Heart left ventricle (tissue), 16 donors: ENCODE results near the gene SATB2. TPM values are rescaled to one million over a fixed set of nuclear protein-coding genes. Genes with fewer than 3 reads are reported as not detected.

ENCODE experiments used
- ATAC-seq, 4 donors: fragments of 200-7000 bp; cut with Tn5 transposase; one replicate each; pipeline ENCODE4 v1.9.1; 2020 to 2022; ENCODE audit warnings: moderate library complexity in 4 of 4, mild to moderate bottlenecking in 3 of 4, moderate number of reproducible peaks in 1 of 4
- DNase-seq, 5 donors: peaks; one replicate each; pipeline ENCODE4 v3.0.0-alpha.2; 2020
- H3K27ac ChIP-seq, 12 donors: fragments of 200-600 bp; sonication (generic) in 4 of 12; one replicate each; pipeline versions ENCODE4 v1.5.0 to v1.8.0; 2016 to 2022; ENCODE audit warnings: mild to moderate bottlenecking in 2 of 12
- H3K27me3 ChIP-seq, 9 donors: fragments of 200-600 bp; sonication (generic) in 2 of 9; one replicate each; pipeline versions ENCODE4 v1.5.1 to v1.8.0; 2016 to 2022; ENCODE audit warnings: mild to moderate bottlenecking in 3 of 9
- H3K36me3 ChIP-seq, 9 donors: fragments of 200-600 bp; sonication (generic) in 2 of 9; one replicate each; pipeline versions ENCODE4 v1.5.0 to v1.8.0; 2018 to 2022; ENCODE audit warnings: mild to moderate bottlenecking in 2 of 9
- H3K4me1 ChIP-seq, 12 donors: fragments of 200-600 bp; sonication (generic) in 4 of 12; one replicate each; pipeline versions ENCODE4 v1.5.0 to v1.8.0; 2016 to 2022; ENCODE audit warnings: mild to moderate bottlenecking in 3 of 12
- H3K4me3 ChIP-seq, 12 donors: fragments of 200-600 bp; sonication (generic) in 4 of 12; one replicate each; pipeline versions ENCODE4 v1.5.0 to v1.8.0; 2017 to 2022; ENCODE audit warnings: mild to moderate bottlenecking in 9 of 12, moderate library complexity in 4 of 12
- H3K9me3 ChIP-seq, 12 donors: fragments of 200-600 bp; sonication (generic) in 4 of 12; one replicate each; pipeline versions ENCODE4 v1.5.0 to v1.8.0; 2016 to 2022; ENCODE audit warnings: mild to moderate bottlenecking in 1 of 12
- CTCF ChIP-seq, 12 donors: fragments of 200-600 bp; sonication (generic) in 4 of 12; IDR thresholded peaks; one replicate each; pipeline versions ENCODE4 v1.5.0 to v1.8.0; 2018 to 2022; ENCODE audit warnings: antibody characterized with exemption in 12 of 12, mild to moderate bottlenecking in 5 of 12
- POLR2A ChIP-seq, 2 donors: fragments of 450-650 bp; IDR thresholded peaks; one replicate each; pipeline ENCODE4 v1.6.1; 2017; ENCODE audit warnings: antibody characterized with exemption in 2 of 2, mild to moderate bottlenecking in 2 of 2, moderate library complexity in 2 of 2
- WGBS, 4 donors: extraction: QIAGEN DNeasy Blood & Tissue Kit in 2 of 4; methylation state at CpG; one replicate each; pipeline versions ENCODE4 v1.1.5 to v1.1.7; 2013 to 2018; 5-methylcytosine and 5-hydroxymethylcytosine counted together
- intact Hi-C, 10 donors: fragments of 100-400 bp; cut with DNase I; formaldehyde crosslinking; loops; one replicate each; pipeline versions ENCODE4 v1.11.1 to v1.14.2; 2022
- polyA plus RNA-seq, 2 donors: library from polyadenylated mRNA; stranded (reverse); fragments of 200-250 nt; gene quantifications; one replicate each; pipeline ENCODE4 v1.2.3, GENCODE V29; 2013
- total RNA-seq, 9 donors: library from RNA; depleted of rRNA in 2 of 9; stranded (reverse); fragments of >200 nt in 2 of 9; fragmentation: NEBNext Ultra II Directional in 3 of 9; extraction: Animal tissue kit (Norgen Biotek cat#: 25700) in 3 of 9; gene quantifications; one replicate each; pipeline versions ENCODE4 v1.1.0 to v1.2.4, GENCODE V29; 2016 to 2023
- donor health status: ischemic (EF 13 %, LVEDD 7.1; RV severe dilation, severe dysfunction).
- donor health status: healthy with polysubstance abuse.
- donor health status: DM: no; HTN: yes; CAD: no.
- donor health status: DM: no; HTN: no; CAD: no.
- donor health status: ischemic (EF 25% LVEDD 6.9; RV normal size, moderate dysfunction).
- donor health status: ischemic (EF 25% LVEDD 5.7; RV mildly dilated, moderate dysfunction).
- donor health status: healthy.
- donor health status: DM: yes; HTN: yes; CAD: no.
- donor health status: ischemic (EF 35%, LVEDD 5.7; RV mildly dilated, moderate dysfunction).
- donor health status: nonischemic (EF 11% LVEDD 7.7; RV severe dilation, severe dysfunction).
- donor health status: DM: yes; HTN: yes; CAD: no.
- donor health status: PGD.
- donor health status: ischemic (EF 29% LVEDD 5.4; RV normal size, mild dysfunction).
- donor health status: nonischemic (EF 23%, LVEDD 6.1; RV moderate dilation, normal function).

The SATB2 gene
- total and polyA plus RNA-seq, 11 donors = 0.38 to 3.3 (median 1.2) TPM

- 31 to 36% (median 35%) methylated on average over 4 of the region's 4 CpGs for WGBS, 4 donors
- Histone ChIP-seq H3K4me1 (peaks cover 0 to 2% (median 0%) of the 10 kb centered on the region in 12 donors), H3K27ac (no peak overlapping the region), H3K4me3 (no peak overlapping the region), H3K9me3 (peaks cover 0 to 3% (median 0%) of the 10 kb centered on the region in 12 donors), H3K27me3 (no peaks in the 10 kb centered on the region), H3K36me3 (no peaks in the 10 kb centered on the region)
- no peak for TF ChIP-seq POLR2A (IDR thresholded peaks at IDR 0.05)
- TF ChIP-seq CTCF (IDR thresholded peaks at IDR 0.05) = no peak
- DNase-seq (no peak), ATAC-seq (no peak)
- intact Hi-C loops = no loop called here
Observed at GRCh38 chr2:199302851-199303250, 154.9 kb downstream of the SATB2 start.

GRCh38 chr2:199288424-199288823, 169.3 kb downstream of the SATB2 start:
- Histone ChIP-seq H3K27ac (no peak overlapping the region), H3K4me1 (no peaks in the 10 kb centered on the region), H3K9me3 (peaks cover 0 to 6% (median 0%) of the 10 kb centered on the region in 12 donors), H3K36me3 (no peaks in the 10 kb centered on the region), H3K4me3 (no peak overlapping the region), H3K27me3 (no peaks in the 10 kb centered on the region)
- DNase-seq (no peak), ATAC-seq (no peak)
- TF ChIP-seq POLR2A (IDR thresholded peaks at IDR 0.05) = no peak
- intact Hi-C loops = no loop called here

GRCh38 chr2:199282309-199282708, 175.4 kb downstream of the SATB2 start:
- H3K27me3 ChIP-seq = no peaks in the 10 kb centered on the region
- H3K4me1 ChIP-seq = no peaks in the 10 kb centered on the region
- H3K27ac ChIP-seq = no peak overlapping the region
- H3K9me3 ChIP-seq = peaks cover 0 to 6% (median 0%) of the 10 kb centered on the region in 12 donors
- WGBS, 4 donors = 69 to 77% (median 72%) methylated on average over 3 of the region's 3 CpGs
- intact Hi-C loops = no loop called here
- ATAC-seq (no peak), DNase-seq (no peak)
- no peaks in the 10 kb centered on the region for H3K36me3 ChIP-seq
- no peak for TF ChIP-seq CTCF (IDR thresholded peaks at IDR 0.05)
- TF ChIP-seq POLR2A (IDR thresholded peaks at IDR 0.05) = no peak
- no peak overlapping the region for H3K4me3 ChIP-seq

- no peaks in the 10 kb centered on the region for H3K36me3 ChIP-seq
- intact Hi-C loops = no loop called here
- H3K4me1 ChIP-seq = no peaks in the 10 kb centered on the region
- H3K27ac ChIP-seq = no peak overlapping the region
- ATAC-seq (no peak), DNase-seq (no peak)
- TF ChIP-seq CTCF (IDR thresholded peaks at IDR 0.05) (no peak), POLR2A (IDR thresholded peaks at IDR 0.05) (no peak)
- H3K4me3 ChIP-seq = no peak overlapping the region
- H3K27me3 ChIP-seq = no peaks in the 10 kb centered on the region
- H3K9me3 ChIP-seq = no peaks in the 10 kb centered on the region
Observed at GRCh38 chr2:199279146-199279545, 178.6 kb downstream of the SATB2 start.

- no peak overlapping the region for H3K27ac ChIP-seq
- TF ChIP-seq CTCF (IDR thresholded peaks at IDR 0.05) (no peak), POLR2A (IDR thresholded peaks at IDR 0.05) (no peak)
- H3K36me3 ChIP-seq = no peaks in the 10 kb centered on the region
- no peak overlapping the region for H3K4me3 ChIP-seq
- no peak for ATAC-seq
- no peak for DNase-seq
- H3K27me3 ChIP-seq = no peaks in the 10 kb centered on the region
- intact Hi-C loops = no loop called here
- no peaks in the 10 kb centered on the region for H3K4me1 ChIP-seq
- 74 to 81% (median 78%) methylated on average over 5 of the region's 5 CpGs for WGBS, 4 donors
- H3K9me3 ChIP-seq = no peaks in the 10 kb centered on the region
Observed at GRCh38 chr2:199278099-199278498, 179.6 kb downstream of the SATB2 start.
